HFF-Myc (cell line): ENCODE results near the gene FAM20B.

Experiments
- DNase-seq: peaks from one replicate; pipeline ENCODE4 v3.0.0-alpha.2; 2011; ENCODE audit warnings: low read depth; ENCODE audit errors: extremely low read depth
- H3K4me3 ChIP-seq: replicated peaks from 2 replicates; pipeline ENCODE4 v1.5.1; 2011; ENCODE audit warnings: low read depth, mild to moderate bottlenecking, control low read depth, low read length
- TF ChIP-seq, protein P1 (sequence below): IDR thresholded peaks from 2 replicates; pipeline ENCODE4 v1.5.1; 2012; ENCODE audit warnings: mild to moderate bottlenecking, low read depth, low read length, control low read depth; ENCODE audit errors: missing control alignments

The FAM20B gene

DNA sequence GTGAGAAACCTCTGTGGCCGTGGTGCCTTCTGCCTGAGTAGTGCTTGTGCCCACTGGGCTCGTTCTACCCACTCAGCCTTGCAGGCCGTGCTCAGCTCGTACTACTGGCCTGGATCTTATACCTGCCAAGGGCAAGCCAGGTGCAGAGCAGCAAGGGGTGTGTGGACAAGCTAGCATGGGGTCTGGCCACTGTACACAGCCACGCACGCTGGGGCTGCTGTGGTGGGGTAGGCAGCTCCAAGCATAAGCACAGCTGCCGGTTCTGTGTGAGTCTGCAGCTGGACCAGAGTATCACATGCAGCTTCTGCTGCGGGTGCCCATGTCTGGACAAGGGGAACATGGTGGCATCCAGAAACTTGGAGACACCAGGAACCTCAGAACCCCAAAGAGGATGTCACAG is 16.4 kb downstream of the FAM20B start:
- TF ChIP-seq, protein P1, sequence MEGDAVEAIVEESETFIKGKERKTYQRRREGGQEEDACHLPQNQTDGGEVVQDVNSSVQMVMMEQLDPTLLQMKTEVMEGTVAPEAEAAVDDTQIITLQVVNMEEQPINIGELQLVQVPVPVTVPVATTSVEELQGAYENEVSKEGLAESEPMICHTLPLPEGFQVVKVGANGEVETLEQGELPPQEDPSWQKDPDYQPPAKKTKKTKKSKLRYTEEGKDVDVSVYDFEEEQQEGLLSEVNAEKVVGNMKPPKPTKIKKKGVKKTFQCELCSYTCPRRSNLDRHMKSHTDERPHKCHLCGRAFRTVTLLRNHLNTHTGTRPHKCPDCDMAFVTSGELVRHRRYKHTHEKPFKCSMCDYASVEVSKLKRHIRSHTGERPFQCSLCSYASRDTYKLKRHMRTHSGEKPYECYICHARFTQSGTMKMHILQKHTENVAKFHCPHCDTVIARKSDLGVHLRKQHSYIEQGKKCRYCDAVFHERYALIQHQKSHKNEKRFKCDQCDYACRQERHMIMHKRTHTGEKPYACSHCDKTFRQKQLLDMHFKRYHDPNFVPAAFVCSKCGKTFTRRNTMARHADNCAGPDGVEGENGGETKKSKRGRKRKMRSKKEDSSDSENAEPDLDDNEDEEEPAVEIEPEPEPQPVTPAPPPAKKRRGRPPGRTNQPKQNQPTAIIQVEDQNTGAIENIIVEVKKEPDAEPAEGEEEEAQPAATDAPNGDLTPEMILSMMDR = no peak
- no peak for DNase-seq
- no peak overlapping the region for H3K4me3 ChIP-seq

DNA sequence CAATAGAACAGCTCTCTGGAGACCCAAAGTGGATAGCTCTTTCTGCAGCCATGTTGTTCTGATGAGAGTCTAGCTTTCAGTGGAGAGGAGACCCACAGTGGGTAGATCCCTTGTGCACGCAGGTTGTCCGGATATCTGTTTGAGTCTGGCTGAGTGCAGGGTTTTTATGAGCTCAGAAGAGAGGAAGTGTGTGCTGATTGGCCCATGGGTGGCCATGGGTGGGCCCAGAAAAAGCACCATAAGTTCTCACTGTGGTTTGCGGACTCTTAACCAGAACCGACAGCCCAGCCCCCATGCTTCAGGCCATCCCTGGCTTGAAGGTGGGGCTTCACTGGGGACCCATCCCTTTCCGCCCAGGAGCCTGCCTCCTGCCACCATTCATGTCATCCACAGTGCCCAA is 17.0 kb downstream of the FAM20B start:
- no peak overlapping the region for H3K4me3 ChIP-seq
- TF ChIP-seq, protein P1 = no peak
- no peak for DNase-seq

DNA sequence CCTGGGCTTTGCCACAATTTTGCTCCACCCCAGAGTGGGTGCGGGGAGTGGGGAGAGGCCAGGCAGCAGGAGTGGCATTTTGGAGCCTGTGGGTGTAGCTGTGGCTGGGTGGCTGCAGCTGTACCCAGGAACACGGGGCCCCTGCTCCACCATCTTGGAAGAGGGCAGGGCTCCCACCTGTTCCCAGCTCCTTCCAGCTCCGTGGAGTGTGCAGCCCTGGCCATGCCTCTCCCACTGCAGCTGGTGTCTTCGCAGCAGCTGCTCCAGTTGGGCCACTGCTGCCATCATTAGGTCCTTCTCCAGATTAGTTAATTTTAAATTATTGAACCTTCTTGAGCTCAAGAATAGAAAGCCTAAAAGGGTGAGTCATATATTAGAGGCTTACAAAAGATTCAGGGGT is 17.6 kb downstream of the FAM20B start:
- no peak overlapping the region for H3K4me3 ChIP-seq
- TF ChIP-seq, protein P1 = no peak
- no peak for DNase-seq

DNA sequence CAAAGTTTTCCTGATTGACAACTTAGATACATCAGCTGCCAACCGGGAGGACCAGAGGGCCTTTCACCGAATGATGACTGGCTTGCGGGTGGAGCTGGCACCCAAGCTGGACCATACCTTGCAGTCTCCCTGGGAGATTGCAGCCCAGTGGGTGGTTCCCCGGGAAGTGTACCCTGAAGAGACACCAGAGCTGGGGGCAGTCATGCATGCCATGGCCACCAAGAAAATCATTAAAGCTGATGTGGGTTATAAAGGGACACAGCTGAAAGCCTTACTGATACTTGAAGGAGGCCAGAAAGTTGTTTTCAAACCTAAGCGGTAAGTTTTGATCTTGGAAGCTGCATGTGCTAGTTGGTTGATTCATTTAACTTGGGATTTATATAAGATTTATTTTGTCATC is 18.2 kb downstream of the FAM20B start:
- DNase-seq = no peak
- TF ChIP-seq, protein P1 = no peak
- H3K4me3 ChIP-seq = no peak overlapping the region

DNA sequence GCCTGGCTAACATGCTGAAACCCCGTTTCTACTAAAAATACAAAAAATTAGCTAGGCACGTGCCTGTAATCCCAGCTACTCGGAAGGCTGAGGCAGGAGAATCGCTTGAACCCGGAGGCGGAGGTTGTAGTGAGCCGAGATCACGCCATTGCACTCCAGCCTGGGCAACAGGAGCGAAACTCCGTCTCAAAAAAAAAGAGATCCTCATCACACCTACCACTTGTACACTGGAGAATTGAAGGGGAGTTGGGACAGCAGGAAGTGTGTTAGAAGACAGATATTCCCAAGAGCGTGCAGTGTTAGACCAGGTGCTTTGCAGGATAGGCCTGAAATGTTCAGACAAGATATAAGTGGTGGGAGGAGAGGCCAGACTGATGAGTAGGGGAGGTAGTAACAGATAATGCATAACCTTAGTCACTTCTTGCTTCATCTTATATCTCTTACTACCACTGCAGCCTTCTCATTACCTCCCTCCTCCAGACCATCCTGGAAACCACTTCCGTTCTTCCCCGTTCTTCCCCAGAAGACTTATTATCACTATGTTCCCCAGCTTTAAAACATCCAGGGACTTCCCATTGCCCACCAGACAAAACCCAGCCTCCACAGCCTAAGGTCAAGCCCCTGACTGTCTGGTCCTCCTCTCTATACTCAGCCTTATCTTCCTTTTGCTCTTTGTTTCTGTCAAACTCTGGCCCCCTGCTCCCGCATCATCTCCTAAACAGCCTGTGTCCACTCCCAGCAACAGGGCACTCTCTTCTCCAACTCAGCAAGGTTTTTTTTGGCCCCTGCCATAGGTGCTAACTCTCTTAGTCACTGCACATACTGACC is 21.3 kb downstream of the FAM20B start:
- TF ChIP-seq, protein P1 = no peak
- DNase-seq = no peak
- H3K4me3 ChIP-seq = no peak overlapping the region

DNA sequence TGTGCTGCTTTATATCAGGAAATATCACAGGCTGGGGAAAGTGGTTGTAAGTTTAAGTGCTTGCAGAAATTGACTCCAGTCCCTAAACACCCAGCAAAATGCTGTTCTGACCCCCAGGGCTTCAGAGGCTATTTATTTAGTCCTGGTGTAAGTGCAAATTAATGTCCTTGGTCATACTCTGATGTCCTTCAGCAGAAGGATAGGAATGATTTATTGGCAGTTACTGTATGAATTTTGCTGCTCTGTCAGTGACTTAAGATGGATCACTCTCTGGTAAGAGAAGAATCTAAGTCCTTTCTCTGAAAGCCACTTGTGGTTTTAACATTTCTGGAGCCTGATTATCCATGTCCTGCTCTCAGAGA is 21.9 kb downstream of the FAM20B start:
- TF ChIP-seq, protein P1 = no peak
- H3K4me3 ChIP-seq = no peak overlapping the region

More for the DNA sequence above, 21.9 kb downstream of the FAM20B start:
- DNase-seq = no peak
